K562 (cell line): ENCODE results near the gene FAM83G.
"Not testable (repeated sequence)": the region's sequence is repeated elsewhere in the genome, so short reads cannot be mapped to it uniquely, and the experiment has no call there.

Source experiments
- RFX1 ChIP-seq: fragments of 450-650 bp; IDR thresholded peaks from 2 replicates; pipeline ENCODE4 v1.6.1; 2016; ENCODE audit warnings: mild to moderate bottlenecking, moderate library complexity
- SOX6 ChIP-seq: fragments of 450-650 bp; IDR thresholded peaks from 2 replicates; pipeline ENCODE4 v1.6.1; 2014; ENCODE audit warnings: mild to moderate bottlenecking
- ZBED1 ChIP-seq: IDR thresholded peaks from 2 replicates; pipeline ENCODE4 v1.6.1; 2014
- TF ChIP-seq, protein P1 (sequence below), 3 experiments: IDR thresholded peaks in 2 of 3; conservative IDR thresholded peaks in 1 of 3; 2 replicates each; pipeline ENCODE4 v1.5.1; 2011 to 2012; ENCODE audit warnings: low read length in 3 of 3, mild to moderate bottlenecking in 3 of 3, control low read depth in 2 of 3, improper control_type of control experiment in 1 of 3, inconsistent platforms in 1 of 3, low read depth in 1 of 3, mixed read lengths in 1 of 3, moderate library complexity in 1 of 3; ENCODE audit not compliant: insufficient read depth in 2 of 3

GRCh38 chr17:19030771-19031449, 26.3 kb upstream of the FAM83G start:
- not testable (repeated sequence) for TF ChIP-seq SOX6, ZBED1, RFX1
- TF ChIP-seq, protein P1, sequence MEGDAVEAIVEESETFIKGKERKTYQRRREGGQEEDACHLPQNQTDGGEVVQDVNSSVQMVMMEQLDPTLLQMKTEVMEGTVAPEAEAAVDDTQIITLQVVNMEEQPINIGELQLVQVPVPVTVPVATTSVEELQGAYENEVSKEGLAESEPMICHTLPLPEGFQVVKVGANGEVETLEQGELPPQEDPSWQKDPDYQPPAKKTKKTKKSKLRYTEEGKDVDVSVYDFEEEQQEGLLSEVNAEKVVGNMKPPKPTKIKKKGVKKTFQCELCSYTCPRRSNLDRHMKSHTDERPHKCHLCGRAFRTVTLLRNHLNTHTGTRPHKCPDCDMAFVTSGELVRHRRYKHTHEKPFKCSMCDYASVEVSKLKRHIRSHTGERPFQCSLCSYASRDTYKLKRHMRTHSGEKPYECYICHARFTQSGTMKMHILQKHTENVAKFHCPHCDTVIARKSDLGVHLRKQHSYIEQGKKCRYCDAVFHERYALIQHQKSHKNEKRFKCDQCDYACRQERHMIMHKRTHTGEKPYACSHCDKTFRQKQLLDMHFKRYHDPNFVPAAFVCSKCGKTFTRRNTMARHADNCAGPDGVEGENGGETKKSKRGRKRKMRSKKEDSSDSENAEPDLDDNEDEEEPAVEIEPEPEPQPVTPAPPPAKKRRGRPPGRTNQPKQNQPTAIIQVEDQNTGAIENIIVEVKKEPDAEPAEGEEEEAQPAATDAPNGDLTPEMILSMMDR (IDR thresholded peaks at IDR 0.05 in 2 of 3, conservative IDR thresholded peaks at IDR 0.05 in 1 of 3; ENCODE audit: insufficient read depth in 2 of 3, low read depth in 1 of 3, low read length in 3 of 3), result not testable (repeated sequence)
